Measurements from ENCODE around the gene MED1. TPM values are rescaled to one million over a fixed set of nuclear protein-coding genes. Genes with fewer than 3 reads are reported as not detected.
"Not testable (repeated sequence)": the region's sequence is repeated elsewhere in the genome, so short reads cannot be mapped to it uniquely, and the experiment has no call there.

MED1 gene
- polyA plus RNA-seq, 4 donors: 4.5 to 27.5 (median 10.0) TPM

DNA sequence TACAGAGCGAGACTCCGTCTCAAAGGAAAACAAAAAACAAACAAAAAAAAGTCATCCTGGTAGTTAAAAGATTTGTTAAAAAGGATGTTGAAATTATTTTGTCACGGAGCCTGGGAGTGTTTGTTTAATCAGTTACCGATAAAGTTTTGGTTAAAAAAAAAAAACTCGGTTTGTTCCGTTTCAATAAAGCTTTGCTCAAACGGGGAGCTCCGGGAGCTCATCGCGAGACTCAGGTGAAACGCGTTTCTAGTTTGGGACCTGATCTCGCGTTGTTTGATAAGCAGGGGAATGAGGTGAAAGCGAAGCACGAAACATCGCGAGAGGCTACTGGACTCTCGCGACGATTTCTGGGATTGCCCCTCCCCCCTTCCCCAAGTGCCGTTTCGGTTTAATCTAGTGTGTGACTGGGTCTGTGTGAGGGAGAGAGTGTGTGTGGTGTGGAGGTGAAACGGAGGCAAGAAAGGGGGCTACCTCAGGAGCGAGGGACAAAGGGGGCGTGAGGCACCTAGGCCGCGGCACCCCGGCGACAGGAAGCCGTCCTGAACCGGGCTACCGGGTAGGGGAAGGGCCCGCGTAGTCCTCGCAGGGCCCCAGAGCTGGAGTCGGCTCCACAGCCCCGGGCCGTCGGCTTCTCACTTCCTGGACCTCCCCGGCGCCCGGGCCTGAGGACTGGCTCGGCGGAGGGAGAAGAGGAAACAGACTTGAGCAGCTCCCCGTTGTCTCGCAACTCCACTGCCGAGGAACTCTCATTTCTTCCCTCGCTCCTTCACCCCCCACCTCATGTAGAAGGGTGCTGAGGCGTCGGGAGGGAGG, 10.3 kb upstream of the MED1 start, which contains the start of gene CDK12:
Gene CDK12 (plus strand): TSS at position 374 of the 813 bp plus-strand sequence. CDS start 586 bp downstream, outside the sequence.
- H3K4me3 ChIP-seq (ENCODE audit: low read depth in 1 of 3, low read length in 3 of 3): peak within 1 kb of the TSS; percentile 85 to 89 (median 85)

GRCh38 chr17:39455919-39456318, 4.9 kb upstream of the MED1 start:
- 86 to 92% (median 90%) methylated on average over 4 of the region's 4 CpGs for WGBS, 3 donors

More for the DNA sequence above, 10.3 kb upstream of the MED1 start, which contains the start of gene CDK12:
- Histone ChIP-seq H3K27ac (ENCODE audit: low read depth in 1 of 3, low read length in 2 of 3) (peak within 1 kb of the TSS; percentile 96 to 98 (median 98)), H3K9me3 (ENCODE audit: control insufficient read depth in 2 of 2, insufficient read depth in 1 of 2, low read depth in 1 of 2, low read length in 1 of 2) (no peaks in the 10 kb centered on the region), H3K36me3 (ENCODE audit: control insufficient read depth in 3 of 3, insufficient read depth in 2 of 3, low read depth in 1 of 3, low read length in 3 of 3) (peaks cover 0 to 4% (median 0%) of the 10 kb centered on the region in 3 donors), H3K4me1 (ENCODE audit: control insufficient read depth in 3 of 3, insufficient read depth in 2 of 3, low read depth in 1 of 3, low read length in 2 of 3) (no peaks in the 10 kb centered on the region), H3K27me3 (ENCODE audit: control insufficient read depth in 3 of 3, insufficient read depth in 3 of 3, low read length in 3 of 3) (no peaks in the 10 kb centered on the region)
- DNase-seq (peak; percentile 99), FAIRE-seq (no peak)
- 1 to 2% (median 2%) methylated on average over 38 to 51 of the region's 51 CpGs for WGBS, 3 donors

GRCh38 chr17:39450051-39450450, 1.0 kb downstream of the MED1 start:
- Histone ChIP-seq H3K9me3 (ENCODE audit: control insufficient read depth in 2 of 2, insufficient read depth in 1 of 2, low read depth in 1 of 2, low read length in 1 of 2) (no peaks in the 10 kb centered on the region), H3K36me3 (ENCODE audit: control insufficient read depth in 3 of 3, insufficient read depth in 2 of 3, low read depth in 1 of 3, low read length in 3 of 3) (peaks cover 0 to 32% (median 3%) of the 10 kb centered on the region in 3 donors), H3K4me1 (ENCODE audit: control insufficient read depth in 3 of 3, insufficient read depth in 2 of 3, low read depth in 1 of 3, low read length in 2 of 3) (peaks cover 0 to 19% (median 4%) of the 10 kb centered on the region in 3 donors), H3K27ac (ENCODE audit: low read depth in 1 of 3, low read length in 2 of 3) (no peak overlapping the region), H3K4me3 (ENCODE audit: low read depth in 1 of 3, low read length in 3 of 3) (peak overlapping the region in 2 of 3 donors; percentile 90 to 98), H3K27me3 (ENCODE audit: control insufficient read depth in 3 of 3, insufficient read depth in 3 of 3, low read length in 3 of 3) (no peaks in the 10 kb centered on the region)
- 62 to 81% (median 66%) methylated on average over 13 of the region's 13 CpGs for WGBS, 3 donors
- DNase-seq (peak in 1 of 2 donors; percentile 11), FAIRE-seq (no peak)

More at GRCh38 chr17:39455919-39456318, 4.9 kb upstream of the MED1 start:
- Histone ChIP-seq H3K4me3 (ENCODE audit: low read depth in 1 of 3, low read length in 3 of 3) (no peak overlapping the region), H3K4me1 (ENCODE audit: control insufficient read depth in 3 of 3, insufficient read depth in 2 of 3, low read depth in 1 of 3, low read length in 2 of 3) (peaks cover 0 to 13% (median 4%) of the 10 kb centered on the region in 3 donors), H3K27ac (ENCODE audit: low read depth in 1 of 3, low read length in 2 of 3) (no peak overlapping the region), H3K27me3 (ENCODE audit: control insufficient read depth in 3 of 3, insufficient read depth in 3 of 3, low read length in 3 of 3) (no peaks in the 10 kb centered on the region), H3K36me3 (ENCODE audit: control insufficient read depth in 3 of 3, insufficient read depth in 2 of 3, low read depth in 1 of 3, low read length in 3 of 3) (no peaks in the 10 kb centered on the region), H3K9me3 (ENCODE audit: control insufficient read depth in 2 of 2, insufficient read depth in 1 of 2, low read depth in 1 of 2, low read length in 1 of 2) (no peaks in the 10 kb centered on the region)
- no peak for FAIRE-seq
- DNase-seq: no peak

DNA sequence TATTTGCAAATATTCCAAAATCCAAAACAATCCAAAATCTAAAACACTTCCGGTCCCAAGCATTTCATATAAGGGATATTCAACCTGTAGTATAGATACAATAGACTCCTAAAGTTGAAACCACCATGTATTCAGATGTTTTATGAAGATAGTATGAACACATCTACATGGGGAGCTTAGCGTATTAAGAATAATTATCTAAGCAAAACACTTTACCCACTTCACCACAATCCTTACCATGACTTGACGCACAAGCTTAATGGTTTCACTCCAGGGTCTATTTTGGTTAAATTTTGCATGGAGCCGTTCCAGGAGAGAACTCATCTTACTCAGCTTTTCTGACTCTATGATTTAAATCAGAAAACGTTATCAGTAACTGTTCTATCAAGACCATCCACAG, 3.5 kb downstream of the MED1 start:
- DNase-seq (no peak), FAIRE-seq (no peak)
- Histone ChIP-seq H3K4me1 (ENCODE audit: control insufficient read depth in 3 of 3, insufficient read depth in 2 of 3, low read depth in 1 of 3, low read length in 2 of 3) (peaks cover 0 to 6% (median 4%) of the 10 kb centered on the region in 3 donors), H3K36me3 (ENCODE audit: control insufficient read depth in 3 of 3, insufficient read depth in 2 of 3, low read depth in 1 of 3, low read length in 3 of 3) (peaks cover 3 to 45% (median 3%) of the 10 kb centered on the region in 3 donors), H3K27me3 (ENCODE audit: control insufficient read depth in 3 of 3, insufficient read depth in 3 of 3, low read length in 3 of 3) (no peaks in the 10 kb centered on the region), H3K4me3 (ENCODE audit: low read depth in 1 of 3, low read length in 3 of 3) (no peak overlapping the region), H3K9me3 (ENCODE audit: control insufficient read depth in 2 of 2, insufficient read depth in 1 of 2, low read depth in 1 of 2, low read length in 1 of 2) (no peaks in the 10 kb centered on the region), H3K27ac (ENCODE audit: low read depth in 1 of 3, low read length in 2 of 3) (no peak overlapping the region)
- WGBS, 3 donors: 86 to 89% (median 89%) methylated on average over 5 of the region's 5 CpGs

DNA sequence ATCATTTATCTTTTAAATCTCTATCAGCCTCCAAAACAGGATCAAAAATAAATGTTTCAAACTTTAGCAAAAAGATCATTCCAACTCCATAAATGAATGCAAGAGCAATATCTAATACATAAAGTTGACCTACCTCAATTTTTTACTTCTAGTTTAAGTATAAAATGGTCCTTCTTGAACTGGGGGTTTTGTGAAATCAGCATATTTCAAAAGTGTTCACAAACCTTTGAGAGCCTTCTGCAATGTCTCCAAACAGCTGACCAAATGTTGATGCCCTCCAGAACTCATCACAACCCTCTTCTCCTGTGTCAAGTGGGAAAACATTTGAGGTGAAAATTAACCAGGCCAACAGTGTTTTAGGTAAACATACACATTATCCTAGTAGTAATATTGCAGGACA, 7.7 kb downstream of the MED1 start:
- Histone ChIP-seq H3K4me1 (ENCODE audit: control insufficient read depth in 3 of 3, insufficient read depth in 2 of 3, low read depth in 1 of 3, low read length in 2 of 3) (no peaks in the 10 kb centered on the region), H3K27ac (ENCODE audit: low read depth in 1 of 3, low read length in 2 of 3) (no peak overlapping the region)
- no peak for FAIRE-seq

GRCh38 chr17:39439868-39440267, 11.2 kb downstream of the MED1 start:
- not testable (repeated sequence) for H3K27me3 ChIP-seq (ENCODE audit: control insufficient read depth in 3 of 3, insufficient read depth in 3 of 3, low read length in 3 of 3); H3K4me1 ChIP-seq (ENCODE audit: control insufficient read depth in 3 of 3, insufficient read depth in 2 of 3, low read depth in 1 of 3, low read length in 2 of 3); H3K4me3 ChIP-seq (ENCODE audit: low read depth in 1 of 3, low read length in 3 of 3); DNase-seq; H3K9me3 ChIP-seq (ENCODE audit: control insufficient read depth in 2 of 2, insufficient read depth in 1 of 2, low read depth in 1 of 2, low read length in 1 of 2); H3K27ac ChIP-seq (ENCODE audit: low read depth in 1 of 3, low read length in 2 of 3); FAIRE-seq
- 96 to 100% (median 97%) methylated on average over 2 of the region's 2 CpGs for WGBS, 3 donors
- peaks cover 7 to 55% (median 26%) of the 10 kb centered on the region in 3 donors for H3K36me3 ChIP-seq (ENCODE audit: control insufficient read depth in 3 of 3, insufficient read depth in 2 of 3, low read depth in 1 of 3, low read length in 3 of 3)

More for the DNA sequence above, 7.7 kb downstream of the MED1 start:
- H3K36me3 ChIP-seq (ENCODE audit: control insufficient read depth in 3 of 3, insufficient read depth in 2 of 3, low read depth in 1 of 3, low read length in 3 of 3): peaks cover 7 to 61% (median 13%) of the 10 kb centered on the region in 3 donors
- H3K9me3 ChIP-seq (ENCODE audit: control insufficient read depth in 2 of 2, insufficient read depth in 1 of 2, low read depth in 1 of 2, low read length in 1 of 2): no peaks in the 10 kb centered on the region
- no peak for DNase-seq
- H3K4me3 ChIP-seq (ENCODE audit: low read depth in 1 of 3, low read length in 3 of 3): no peak overlapping the region
- no peaks in the 10 kb centered on the region for H3K27me3 ChIP-seq (ENCODE audit: control insufficient read depth in 3 of 3, insufficient read depth in 3 of 3, low read length in 3 of 3)

- DNase-seq: no peak
- Histone ChIP-seq H3K27ac (ENCODE audit: low read depth in 1 of 3, low read length in 2 of 3) (no peak overlapping the region), H3K27me3 (ENCODE audit: control insufficient read depth in 3 of 3, insufficient read depth in 3 of 3, low read length in 3 of 3) (no peaks in the 10 kb centered on the region), H3K4me3 (ENCODE audit: low read depth in 1 of 3, low read length in 3 of 3) (no peak overlapping the region), H3K9me3 (ENCODE audit: control insufficient read depth in 2 of 2, insufficient read depth in 1 of 2, low read depth in 1 of 2, low read length in 1 of 2) (no peaks in the 10 kb centered on the region), H3K4me1 (ENCODE audit: control insufficient read depth in 3 of 3, insufficient read depth in 2 of 3, low read depth in 1 of 3, low read length in 2 of 3) (no peaks in the 10 kb centered on the region), H3K36me3 (ENCODE audit: control insufficient read depth in 3 of 3, insufficient read depth in 2 of 3, low read depth in 1 of 3, low read length in 3 of 3) (peaks cover 6 to 83% (median 14%) of the 10 kb centered on the region in 3 donors)
- WGBS, 3 donors: 97 to 100% (median 99%) methylated on average over 4 of the region's 4 CpGs
- FAIRE-seq: no peak
Measured at GRCh38 chr17:39429600-39429999, 21.5 kb downstream of the MED1 start.

GRCh38 chr17:39416141-39416540, 34.9 kb downstream of the MED1 start:
- no peak for FAIRE-seq
- WGBS, 3 donors: 86 to 92% (median 86%) methylated on average over 1 of the region's 1 CpG
- Histone ChIP-seq H3K27ac (ENCODE audit: low read depth in 1 of 3, low read length in 2 of 3) (no peak overlapping the region), H3K27me3 (ENCODE audit: control insufficient read depth in 3 of 3, insufficient read depth in 3 of 3, low read length in 3 of 3) (no peaks in the 10 kb centered on the region), H3K4me3 (ENCODE audit: low read depth in 1 of 3, low read length in 3 of 3) (no peak overlapping the region), H3K4me1 (ENCODE audit: control insufficient read depth in 3 of 3, insufficient read depth in 2 of 3, low read depth in 1 of 3, low read length in 2 of 3) (no peaks in the 10 kb centered on the region), H3K36me3 (ENCODE audit: control insufficient read depth in 3 of 3, insufficient read depth in 2 of 3, low read depth in 1 of 3, low read length in 3 of 3) (peaks cover 8 to 71% (median 19%) of the 10 kb centered on the region in 3 donors), H3K9me3 (ENCODE audit: control insufficient read depth in 2 of 2, insufficient read depth in 1 of 2, low read depth in 1 of 2, low read length in 1 of 2) (no peaks in the 10 kb centered on the region)
- DNase-seq: no peak
